OCI-LY7 (cell line): ENCODE results near the gene TBXA2R.

Experiments used
- EZH2phosphoT487 ChIP-seq: fragments of 200-600 bp; sonication (generic); IDR thresholded peaks from 2 replicates; pipeline ENCODE4 v1.6.1; 2018; ENCODE audit warnings: low read depth, borderline replicate concordance, mild to moderate bottlenecking, mixed run types, antibody characterized with exemption, low read length, moderate library complexity, mixed read lengths
- TF ChIP-seq, protein P1 (sequence below): fragments of 200-600 bp; sonication (generic); conservative IDR thresholded peaks from 2 replicates; pipeline ENCODE4 v1.5.1; 2014; ENCODE audit warnings: mild to moderate bottlenecking, antibody characterized with exemption, low read length, moderate library complexity, mixed read lengths

DNA sequence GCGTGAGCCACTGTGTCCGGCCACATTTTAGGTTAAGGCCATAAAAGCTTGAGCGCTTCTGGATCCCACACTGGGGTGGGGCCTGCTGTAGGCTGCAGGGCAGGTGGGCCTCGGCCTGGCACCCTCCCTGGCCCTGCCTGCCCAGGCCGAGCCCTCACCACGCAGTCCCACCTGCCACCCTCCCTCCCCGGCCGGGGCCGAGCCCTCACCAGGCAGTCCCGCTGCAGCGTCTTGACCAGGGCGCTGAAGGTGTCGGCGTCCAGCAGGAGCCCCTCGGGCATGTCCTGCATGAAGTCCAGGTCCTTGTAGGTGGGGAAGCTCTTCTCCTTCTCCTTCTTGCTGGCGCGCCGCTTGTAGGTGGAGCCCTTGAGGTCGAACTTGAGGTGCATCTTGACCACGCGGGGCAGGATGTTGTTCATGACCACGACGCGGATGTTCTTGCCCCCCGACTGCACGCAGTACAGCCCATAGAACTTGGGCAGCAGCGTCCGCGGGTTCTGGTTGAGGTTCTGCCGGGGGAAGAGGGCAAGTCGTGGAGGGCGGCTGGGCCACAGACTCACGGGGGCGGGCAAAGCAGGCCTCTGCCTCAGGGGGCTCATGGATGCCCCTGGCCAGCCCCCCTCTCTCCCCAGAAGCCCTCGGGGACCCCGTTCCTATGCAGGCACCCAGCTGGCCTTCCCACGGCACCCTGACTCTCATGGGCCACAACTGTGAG, 46.6 kb upstream of the TBXA2R start:
- TF ChIP-seq, protein P1, sequence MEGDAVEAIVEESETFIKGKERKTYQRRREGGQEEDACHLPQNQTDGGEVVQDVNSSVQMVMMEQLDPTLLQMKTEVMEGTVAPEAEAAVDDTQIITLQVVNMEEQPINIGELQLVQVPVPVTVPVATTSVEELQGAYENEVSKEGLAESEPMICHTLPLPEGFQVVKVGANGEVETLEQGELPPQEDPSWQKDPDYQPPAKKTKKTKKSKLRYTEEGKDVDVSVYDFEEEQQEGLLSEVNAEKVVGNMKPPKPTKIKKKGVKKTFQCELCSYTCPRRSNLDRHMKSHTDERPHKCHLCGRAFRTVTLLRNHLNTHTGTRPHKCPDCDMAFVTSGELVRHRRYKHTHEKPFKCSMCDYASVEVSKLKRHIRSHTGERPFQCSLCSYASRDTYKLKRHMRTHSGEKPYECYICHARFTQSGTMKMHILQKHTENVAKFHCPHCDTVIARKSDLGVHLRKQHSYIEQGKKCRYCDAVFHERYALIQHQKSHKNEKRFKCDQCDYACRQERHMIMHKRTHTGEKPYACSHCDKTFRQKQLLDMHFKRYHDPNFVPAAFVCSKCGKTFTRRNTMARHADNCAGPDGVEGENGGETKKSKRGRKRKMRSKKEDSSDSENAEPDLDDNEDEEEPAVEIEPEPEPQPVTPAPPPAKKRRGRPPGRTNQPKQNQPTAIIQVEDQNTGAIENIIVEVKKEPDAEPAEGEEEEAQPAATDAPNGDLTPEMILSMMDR: no peak
- TF ChIP-seq EZH2phosphoT487: no peak
